Left forelimb (tissue), 1 donor: Measurements from ENCODE around the gene LRRC8C.

Experiments used
- DNase-seq: peaks from one replicate; pipeline ENCODE4 v3.0.0-alpha.2; 2018; ENCODE audit warnings: low spot score

The LRRC8C gene

DNA sequence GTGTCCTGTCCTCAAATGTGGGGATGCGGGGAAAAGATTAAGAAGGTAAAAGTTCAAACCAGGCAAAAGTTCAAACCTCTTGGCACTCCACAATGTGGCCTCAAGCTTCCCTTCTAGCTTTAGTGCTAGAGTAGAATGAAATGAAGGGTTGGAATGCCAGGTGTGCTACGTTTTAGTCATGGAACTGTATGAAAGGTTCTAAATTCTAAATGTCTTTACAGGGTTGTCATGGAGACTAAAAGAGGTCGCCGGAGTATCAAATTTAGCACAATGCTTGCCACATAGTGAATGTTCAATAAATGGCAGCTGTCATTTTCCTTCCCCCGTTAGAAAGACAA, 130.7 kb downstream of the LRRC8C start:
- no peak for DNase-seq

DNA sequence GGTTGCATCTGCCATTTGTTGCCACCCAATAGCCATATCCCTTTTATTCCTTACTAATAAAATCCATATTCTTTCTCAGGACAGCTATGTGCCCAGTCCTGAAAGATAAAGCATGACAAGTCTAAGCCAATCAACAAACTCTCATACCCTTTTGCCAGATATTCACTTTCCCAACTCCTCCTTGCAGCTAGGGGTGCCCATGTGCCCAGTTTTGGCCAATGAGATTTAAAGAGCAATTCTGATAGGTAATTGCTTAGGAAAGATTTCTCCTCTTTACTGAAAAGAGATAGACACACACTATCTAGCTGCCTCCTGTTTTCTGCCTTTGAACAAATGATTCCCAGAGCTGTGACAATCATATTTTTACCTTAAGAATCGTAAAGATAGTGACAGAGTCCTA, 132.9 kb downstream of the LRRC8C start:
- no peak for DNase-seq

DNA sequence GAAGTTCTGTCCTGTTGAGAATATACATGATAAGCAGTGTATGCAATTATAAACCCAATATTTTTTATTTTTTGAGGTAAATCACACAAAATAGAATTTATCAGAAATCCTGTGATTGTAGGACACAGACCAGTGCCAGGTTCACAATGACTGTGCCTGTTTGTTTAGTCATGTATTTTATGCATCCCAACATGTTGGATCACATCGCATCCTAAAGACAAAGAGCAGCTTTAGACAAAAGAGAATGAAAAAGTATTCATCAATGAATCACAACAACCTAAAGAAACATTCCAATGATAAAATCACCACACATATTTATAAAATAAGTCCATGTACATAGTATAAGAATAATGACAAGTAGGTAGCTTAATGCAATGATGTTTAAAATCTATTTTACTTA, 134.7 kb downstream of the LRRC8C start:
- no peak for DNase-seq
